K562 (cell line): ENCODE measurements around the gene WDR13. TPM values are rescaled to one million over a fixed set of nuclear protein-coding genes. Genes with fewer than 3 reads are reported as not detected.

Source experiments
- ATAC-seq: fragments of 200-7000 bp; cut with Tn5 transposase; 3 replicates; pipeline ENCODE4 v1.9.1; 2020; ENCODE audit warnings: moderate library complexity
- BruUV-seq: library from RNA; stranded (reverse); fragments of 400-500 nt; replicated peaks from 2 replicates; lab custom pipeline; 2021; lab: Mats Ljungman, UMichigan
- CTCF ChIA-PET: fragments of 300-600 bp; formaldehyde crosslinking; extraction: SDS; loops from one replicate; lab custom pipeline; 2021; ENCODE audit warnings: low intra/inter-chr PET ratio; lab: Yijun Ruan, JAX
- POLR2A ChIA-PET: fragments of 300-600, 350-650 bp; sonication (Branson Sonifier 250); formaldehyde crosslinking; extraction: SDS; loops from one replicate; lab custom pipeline; 2021; ENCODE audit warnings: antibody characterized with exemption, inconsistent platforms; lab: Yijun Ruan, JAX
- DNase-seq, 4 experiments: peaks; one replicate each; pipeline versions ENCODE4 v3.0.0 to v3.0.0-alpha.2; 2011 to 2018; ENCODE audit warnings: low spot score in 3 of 4, mixed read lengths in 3 of 4; ENCODE audit errors: extremely low read depth in 1 of 4
- FAIRE-seq: peaks from 2 replicates; lab custom pipeline; 2011; peaks lifted over from hg19 to GRCh38; lab: Jason Lieb, UNC
- H2AFZ ChIP-seq: 2 replicates; pipeline ENCODE4 v1.6.0; 2011; ENCODE audit warnings: low read depth, low read length, control low read depth, inconsistent platforms
- H3K27ac ChIP-seq: fragments of 200-600 bp; 3 replicates; pipeline ENCODE4 v1.8.0; 2011; ENCODE audit warnings: low read depth, mild to moderate bottlenecking, control low read depth, inconsistent platforms, low read length, moderate library complexity, mixed read lengths; ENCODE audit errors: extremely low read depth
- H3K27me3 ChIP-seq, 2 experiments: fragments of 300-600 bp in 1 of 2; 2 replicates in 1 of 2; 3 replicates in 1 of 2; pipeline versions ENCODE4 v1.6.0 to v1.8.0; 2011; ENCODE audit warnings: inconsistent platforms in 2 of 2, low read length in 2 of 2, mild to moderate bottlenecking in 1 of 2, mixed read lengths in 1 of 2, moderate library complexity in 1 of 2; ENCODE audit not compliant: control insufficient read depth in 2 of 2, insufficient read depth in 2 of 2
- H3K36me3 ChIP-seq: fragments of 300-600 bp; 3 replicates; pipeline ENCODE4 v1.8.0; 2011; ENCODE audit warnings: mild to moderate bottlenecking, low read length, inconsistent platforms; ENCODE audit not compliant: control insufficient read depth, insufficient read depth
- H3K4me1 ChIP-seq, 2 experiments: fragments of 200-600 bp in 1 of 2; replicated peaks in 1 of 2; 2 replicates in 1 of 2; 3 replicates in 1 of 2; pipeline versions ENCODE4 v1.5.1 to v1.8.0; 2011; ENCODE audit warnings: inconsistent platforms in 2 of 2, low read length in 2 of 2, mild to moderate bottlenecking in 1 of 2, mixed read lengths in 1 of 2, moderate library complexity in 1 of 2; ENCODE audit not compliant: control insufficient read depth in 2 of 2, insufficient read depth in 2 of 2
- H3K4me2 ChIP-seq: 2 replicates; pipeline ENCODE4 v1.6.1; 2011; ENCODE audit warnings: low read length, control low read depth, inconsistent platforms, mixed read lengths; ENCODE audit not compliant: insufficient read depth
- H3K4me3 ChIP-seq: fragments of 200-600 bp; sonication (generic), shearing (Covaris generic); 2 replicates; pipeline ENCODE4 v1.5.1; 2016; ENCODE audit warnings: control low read depth, inconsistent platforms
- H3K79me2 ChIP-seq: fragments of 200-600 bp; 3 replicates; pipeline ENCODE4 v1.8.0; 2011; ENCODE audit warnings: low read length, inconsistent platforms; ENCODE audit not compliant: control insufficient read depth, insufficient read depth
- H3K9ac ChIP-seq, 2 experiments: 2 replicates each; pipeline versions ENCODE4 v1.6.0 to v1.6.1; 2011; ENCODE audit warnings: low read depth in 2 of 2, low read length in 2 of 2, control low read depth in 1 of 2, inconsistent platforms in 1 of 2, mild to moderate bottlenecking in 1 of 2, mixed read lengths in 1 of 2; ENCODE audit not compliant: insufficient read depth in 1 of 2
- H3K9me1 ChIP-seq: one replicate; pipeline ENCODE4 v1.6.0; 2011; ENCODE audit warnings: inconsistent platforms, mild to moderate bottlenecking, low read length, moderate library complexity; ENCODE audit not compliant: control insufficient read depth, insufficient read depth
- H3K9me3 ChIP-seq: replicated peaks from 2 replicates; pipeline ENCODE4 v1.5.1; 2011; ENCODE audit warnings: low read depth, low read length, inconsistent platforms; ENCODE audit not compliant: control insufficient read depth, insufficient read depth
- H4K20me1 ChIP-seq: replicated peaks from 2 replicates; pipeline ENCODE4 v1.6.1; 2011; ENCODE audit warnings: low read length, inconsistent platforms, mixed read lengths; ENCODE audit not compliant: control insufficient read depth, insufficient read depth
- CAMTA2 ChIP-seq: fragments of 250-450 bp; sonication (Bioruptor Pico); conservative IDR thresholded peaks from 2 replicates; pipeline ENCODE4 v1.5.1; 2022
- FUS ChIP-seq: fragments of 200-400 bp; formaldehyde crosslinking; optimal IDR thresholded peaks from 2 replicates; pipeline ENCODE3; 2017; ENCODE audit warnings: low read depth, low read length
- KDM5B ChIP-seq: fragments of 200-600 bp; sonication (generic); IDR thresholded peaks from 2 replicates; pipeline ENCODE4 v1.6.1; 2012; ENCODE audit warnings: low read depth, mild to moderate bottlenecking, moderate library complexity, low read length, control low read depth, inconsistent platforms; ENCODE audit not compliant: insufficient replicate concordance
- MCM3 ChIP-seq: fragments of 450-650 bp; IDR thresholded peaks from 2 replicates; pipeline ENCODE4 v1.6.1; 2016
- MTA1 ChIP-seq: fragments of 450-650 bp; IDR thresholded peaks from 2 replicates; pipeline ENCODE4 v1.6.1; 2017; ENCODE audit warnings: borderline replicate concordance
- MTF1 ChIP-seq: fragments of 250-450 bp; sonication (Bioruptor Pico); IDR thresholded peaks from 2 replicates; pipeline ENCODE4 v1.9.0; 2021; ENCODE audit warnings: moderate library complexity, mild to moderate bottlenecking, inconsistent platforms, borderline replicate concordance
- RBM14 ChIP-seq: fragments of 200-400 bp; formaldehyde crosslinking; IDR thresholded peaks from 2 replicates; pipeline ENCODE4 v1.6.1; 2018; ENCODE audit warnings: low read depth, mild to moderate bottlenecking, low read length, moderate library complexity, borderline replicate concordance; ENCODE audit not compliant: insufficient read depth
- RUNX1 ChIP-seq: sonication (generic); IDR thresholded peaks from 2 replicates; pipeline ENCODE4 v1.6.1; 2016; ENCODE audit warnings: antibody characterized with exemption, low read depth
- SRSF9 ChIP-seq: fragments of 200-400 bp; formaldehyde crosslinking; IDR thresholded peaks from 2 replicates; pipeline ENCODE4 v1.6.1; 2017; ENCODE audit warnings: low read depth, low read length, borderline replicate concordance
- YY1 ChIP-seq, 3 experiments: IDR thresholded peaks; 2 replicates each; pipeline ENCODE4 v1.6.1; 2011; ENCODE audit warnings: low read length in 2 of 3, mild to moderate bottlenecking in 2 of 3, moderate library complexity in 2 of 3, borderline replicate concordance in 1 of 3, control low read depth in 1 of 3, low read depth in 1 of 3; ENCODE audit not compliant: insufficient read depth in 3 of 3, insufficient replicate concordance in 2 of 3, control insufficient read depth in 1 of 3, insufficient read length in 1 of 3; ENCODE audit errors: extremely low read depth in 1 of 3
- ZNF184 ChIP-seq: sonication (generic); formaldehyde crosslinking; IDR thresholded peaks from 2 replicates; pipeline ENCODE4 v1.5.0; 2020; ENCODE audit warnings: missing genetic modification reagents
- WGBS: fragments of 100-300 bp; shearing (Covaris generic); methylation state at CpG from one replicate; pipeline ENCODE4 v1.1.6; 2016; ENCODE audit warnings: low coverage, mixed read lengths; ENCODE audit not compliant: insufficient coverage; ENCODE audit errors: missing lambda C conversion rate; 5-methylcytosine and 5-hydroxymethylcytosine counted together
- in situ Hi-C: fragments of 300-500 bp; cut with MboI; formaldehyde crosslinking; loops from 4 replicates; pipeline ENCODE4 v1.15.0; 2018; ENCODE audit warnings: inconsistent platforms, mixed read lengths
- intact Hi-C: fragments of 100-400 bp; cut with micrococcal nuclease; formaldehyde crosslinking; loops from 2 replicates; pipeline ENCODE4 v1.14.2; 2022
- polyA plus RNA-seq, 8 experiments: library from polyadenylated mRNA; depleted of rRNA in 4 of 8; stranded (reverse) in 5 of 8; unstranded in 3 of 8; fragments of >200 nt; fragmentation: Nextera tagmentation in 2 of 8; fragmentation: Illumina TruSeq in 1 of 8; extraction: Ambion mirVana in 2 of 8; extraction: Trizol in 1 of 8; gene quantifications; 2 replicates each; pipeline versions ENCODE4 v1.2.1 to v1.2.3, GENCODE V29; 2011 to 2014; ENCODE audit warnings: inconsistent platforms in 1 of 8, missing spikeins in 1 of 8
- total RNA-seq, 7 experiments: library from RNA; depleted of rRNA in 6 of 7; stranded (reverse); fragments of >200 nt in 6 of 7; fragmentation: Illumina TruSeq in 2 of 7; extraction: Trizol in 2 of 7; gene quantifications; 2 replicates each; pipeline versions ENCODE4 v1.2.1 to v1.2.3, GENCODE V29; 2011 to 2021; ENCODE audit warnings: low replicate concordance in 1 of 7
- TF ChIP-seq, protein P1 (sequence below): fragments of 250-450 bp; sonication (Bioruptor Pico); IDR thresholded peaks from 2 replicates; pipeline ENCODE4 v1.5.0; 2022; ENCODE audit warnings: mild to moderate bottlenecking
- TF ChIP-seq, protein P2 (sequence below): fragments of 450-650 bp; formaldehyde crosslinking; IDR thresholded peaks from 2 replicates; pipeline ENCODE4 v1.4.0; 2020; ENCODE audit warnings: mild to moderate bottlenecking
- TF ChIP-seq, protein P3 (sequence below): fragments of 450-650 bp; formaldehyde crosslinking; conservative IDR thresholded peaks from 2 replicates; pipeline ENCODE4 v1.4.0; 2022; ENCODE audit warnings: mild to moderate bottlenecking, missing genetic modification characterization
- TF ChIP-seq, protein P4 (sequence below): fragments of 450-650 bp; IDR thresholded peaks from 2 replicates; pipeline ENCODE4 v1.6.1; 2018; ENCODE audit warnings: mild to moderate bottlenecking, low read depth; ENCODE audit not compliant: partially characterized antibody

The WDR13 gene
- total and polyA plus RNA-seq, 9 of the 15 experiments (the other 6 are each of a cell fraction or from before 2014, with no cell fraction given): 7.4 to 70.5 (median 31.4) TPM

DNA sequence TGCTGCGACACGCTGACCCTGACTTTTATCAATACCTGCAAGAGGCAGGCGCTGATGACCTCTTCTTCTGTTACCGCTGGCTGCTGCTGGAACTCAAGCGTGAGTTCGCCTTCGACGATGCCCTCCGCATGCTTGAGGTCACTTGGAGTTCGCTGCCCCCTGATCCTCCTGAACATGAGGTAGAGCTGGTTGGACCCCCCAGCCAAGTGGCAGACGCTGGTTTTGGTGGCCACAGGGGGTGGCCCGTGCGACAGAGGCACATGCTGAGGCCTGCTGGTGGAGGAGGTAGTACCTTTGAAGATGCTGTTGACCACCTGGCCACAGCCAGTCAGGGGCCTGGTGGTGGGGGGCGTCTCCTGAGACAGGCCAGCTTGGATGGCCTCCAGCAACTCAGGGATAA lies 37.2 kb upstream of the WDR13 start (continued):
- no peak for TF ChIP-seq MTF1 (CRISPR knock-in tag)
- no peak for TF ChIP-seq FUS

DNA sequence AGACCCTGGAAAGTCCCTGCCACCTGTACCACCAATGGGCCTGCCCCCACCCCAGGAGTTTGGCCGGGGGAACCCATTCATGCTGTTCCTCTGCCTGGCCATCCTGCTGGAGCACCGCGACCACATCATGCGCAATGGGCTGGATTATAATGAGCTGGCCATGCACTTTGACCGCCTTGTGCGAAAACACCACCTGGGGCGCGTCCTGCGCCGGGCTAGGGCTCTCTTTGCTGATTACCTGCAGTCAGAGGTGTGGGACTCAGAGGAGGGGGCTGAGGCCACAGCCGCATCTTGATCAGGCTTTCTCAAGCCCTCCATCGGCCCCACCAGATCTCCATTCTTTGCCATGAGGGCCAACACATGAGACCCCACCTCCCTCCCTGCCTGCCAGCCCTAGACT lies 36.6 kb upstream of the WDR13 start:
- Histone ChIP-seq H2AFZ (no peak overlapping the region), H3K79me2 (no peaks in the 10 kb centered on the region), H3K9me3 (no peaks in the 10 kb centered on the region), H3K9me1 (no peaks in the 10 kb centered on the region), H3K27me3 (no peaks in the 10 kb centered on the region), H4K20me1 (no peaks in the 10 kb centered on the region; the same call in 1 of the 2 replicates), H3K36me3 (peaks cover 37% of the 10 kb centered on the region; the same call in 2 of the 3 replicates), H3K4me3 (no peak overlapping the region), H3K27ac (no peak overlapping the region), H3K4me1 (no peaks in the 10 kb centered on the region; a peak in 1 of 5 replicates), H3K9ac (no peak overlapping the region; a peak in 1 of 4 replicates), H3K4me2 (no peak overlapping the region)
- BruUV-seq: no TSS peak
- in situ Hi-C loops: no loop called here
- ChIA-PET CTCF (no interaction called here), POLR2A (no interaction called here)
- no peak for FAIRE-seq
- 99% methylated on average over 7 of the region's 12 CpGs for WGBS
- intact Hi-C loops: no loop called here
- DNase-seq: no peak
- no peak for ATAC-seq
- no peak for TF ChIP-seq MCM3
- no peak for TF ChIP-seq ZNF184 (CRISPR knock-in tag)
- TF ChIP-seq, protein P1, sequence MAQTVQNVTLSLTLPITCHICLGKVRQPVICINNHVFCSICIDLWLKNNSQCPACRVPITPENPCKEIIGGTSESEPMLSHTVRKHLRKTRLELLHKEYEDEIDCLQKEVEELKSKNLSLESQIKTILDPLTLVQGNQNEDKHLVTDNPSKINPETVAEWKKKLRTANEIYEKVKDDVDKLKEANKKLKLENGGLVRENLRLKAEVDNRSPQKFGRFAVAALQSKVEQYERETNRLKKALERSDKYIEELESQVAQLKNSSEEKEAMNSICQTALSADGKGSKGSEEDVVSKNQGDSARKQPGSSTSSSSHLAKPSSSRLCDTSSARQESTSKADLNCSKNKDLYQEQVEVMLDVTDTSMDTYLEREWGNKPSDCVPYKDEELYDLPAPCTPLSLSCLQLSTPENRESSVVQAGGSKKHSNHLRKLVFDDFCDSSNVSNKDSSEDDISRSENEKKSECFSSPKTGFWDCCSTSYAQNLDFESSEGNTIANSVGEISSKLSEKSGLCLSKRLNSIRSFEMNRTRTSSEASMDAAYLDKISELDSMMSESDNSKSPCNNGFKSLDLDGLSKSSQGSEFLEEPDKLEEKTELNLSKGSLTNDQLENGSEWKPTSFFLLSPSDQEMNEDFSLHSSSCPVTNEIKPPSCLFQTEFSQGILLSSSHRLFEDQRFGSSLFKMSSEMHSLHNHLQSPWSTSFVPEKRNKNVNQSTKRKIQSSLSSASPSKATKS (CRISPR knock-in tag): no peak
- TF ChIP-seq, protein P2, sequence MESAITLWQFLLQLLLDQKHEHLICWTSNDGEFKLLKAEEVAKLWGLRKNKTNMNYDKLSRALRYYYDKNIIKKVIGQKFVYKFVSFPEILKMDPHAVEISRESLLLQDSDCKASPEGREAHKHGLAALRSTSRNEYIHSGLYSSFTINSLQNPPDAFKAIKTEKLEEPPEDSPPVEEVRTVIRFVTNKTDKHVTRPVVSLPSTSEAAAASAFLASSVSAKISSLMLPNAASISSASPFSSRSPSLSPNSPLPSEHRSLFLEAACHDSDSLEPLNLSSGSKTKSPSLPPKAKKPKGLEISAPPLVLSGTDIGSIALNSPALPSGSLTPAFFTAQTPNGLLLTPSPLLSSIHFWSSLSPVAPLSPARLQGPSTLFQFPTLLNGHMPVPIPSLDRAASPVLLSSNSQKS (CRISPR knock-in tag): no peak
- no peak for TF ChIP-seq MTA1
- TF ChIP-seq SRSF9: no peak
- TF ChIP-seq RBM14: no peak
- no peak for TF ChIP-seq CAMTA2
- TF ChIP-seq, protein P3, sequence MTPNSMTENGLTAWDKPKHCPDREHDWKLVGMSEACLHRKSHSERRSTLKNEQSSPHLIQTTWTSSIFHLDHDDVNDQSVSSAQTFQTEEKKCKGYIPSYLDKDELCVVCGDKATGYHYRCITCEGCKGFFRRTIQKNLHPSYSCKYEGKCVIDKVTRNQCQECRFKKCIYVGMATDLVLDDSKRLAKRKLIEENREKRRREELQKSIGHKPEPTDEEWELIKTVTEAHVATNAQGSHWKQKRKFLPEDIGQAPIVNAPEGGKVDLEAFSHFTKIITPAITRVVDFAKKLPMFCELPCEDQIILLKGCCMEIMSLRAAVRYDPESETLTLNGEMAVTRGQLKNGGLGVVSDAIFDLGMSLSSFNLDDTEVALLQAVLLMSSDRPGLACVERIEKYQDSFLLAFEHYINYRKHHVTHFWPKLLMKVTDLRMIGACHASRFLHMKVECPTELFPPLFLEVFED: no peak
- no peak for TF ChIP-seq RUNX1
- no peak for TF ChIP-seq KDM5B
- TF ChIP-seq, protein P4, sequence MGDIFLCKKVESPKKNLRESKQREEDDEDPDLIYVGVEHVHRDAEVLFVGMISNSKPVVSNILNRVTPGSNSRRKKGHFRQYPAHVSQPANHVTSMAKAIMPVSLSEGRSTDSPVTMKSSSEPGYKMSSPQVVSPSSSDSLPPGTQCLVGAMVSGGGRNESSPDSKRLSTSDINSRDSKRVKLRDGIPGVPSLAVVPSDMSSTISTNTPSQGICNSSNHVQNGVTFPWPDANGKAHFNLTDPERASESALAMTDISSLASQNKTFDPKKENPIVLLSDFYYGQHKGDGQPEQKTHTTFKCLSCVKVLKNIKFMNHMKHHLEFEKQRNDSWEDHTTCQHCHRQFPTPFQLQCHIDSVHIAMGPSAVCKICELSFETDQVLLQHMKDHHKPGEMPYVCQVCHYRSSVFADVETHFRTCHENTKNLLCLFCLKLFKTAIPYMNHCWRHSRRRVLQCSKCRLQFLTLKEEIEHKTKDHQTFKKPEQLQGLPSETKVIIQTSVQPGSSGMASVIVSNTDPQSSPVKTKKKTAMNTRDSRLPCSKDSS: no peak
- TF ChIP-seq YY1 (IDR thresholded peaks at IDR 0.05; ENCODE audit: borderline replicate concordance in 1 of 3, control insufficient read depth in 1 of 3, extremely low read depth in 1 of 3, insufficient read depth in 3 of 3, insufficient read length in 1 of 3, insufficient replicate concordance in 2 of 3, low read depth in 1 of 3, low read length in 2 of 3): no peak
